Mammary epithelial cell (primary cell): ENCODE measurements around the gene BSND.

Source experiments
- EZH2 ChIP-seq: IDR thresholded peaks from 2 replicates; pipeline ENCODE4 v1.6.1; 2012; ENCODE audit warnings: low read length, inconsistent platforms, borderline replicate concordance
- TF ChIP-seq, protein P1 (sequence below), 2 donors: IDR thresholded peaks in 1 of 2; conservative IDR thresholded peaks in 1 of 2; 2 replicates each; pipeline ENCODE4 v1.5.1; 2011 to 2012; ENCODE audit warnings: inconsistent platforms in 2 of 2, low read length in 2 of 2, mild to moderate bottlenecking in 2 of 2, control low read depth in 1 of 2, low read depth in 1 of 2; ENCODE audit not compliant: insufficient read depth in 1 of 2; ENCODE audit errors: extremely low read depth in 1 of 2

DNA sequence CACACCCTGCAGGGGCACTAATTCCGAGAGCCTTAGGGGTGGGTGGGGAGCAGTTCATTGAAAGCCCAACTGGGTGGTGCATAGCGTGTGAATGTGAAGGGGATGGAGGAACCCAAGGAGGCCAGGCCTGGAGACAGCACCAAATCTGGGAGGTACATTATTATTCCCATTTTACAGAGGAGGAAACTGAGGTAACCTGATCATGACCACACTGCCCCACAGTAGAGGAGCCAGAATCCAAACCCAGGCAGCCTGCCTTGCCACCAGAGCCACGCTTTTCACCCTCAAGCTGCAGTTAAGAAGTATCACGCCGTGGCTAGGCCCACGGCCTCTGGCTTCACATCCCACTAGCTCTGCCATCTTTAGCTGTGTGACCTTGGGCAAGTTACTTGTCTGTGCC, 633 bp upstream of the BSND start:
- TF ChIP-seq, protein P1, sequence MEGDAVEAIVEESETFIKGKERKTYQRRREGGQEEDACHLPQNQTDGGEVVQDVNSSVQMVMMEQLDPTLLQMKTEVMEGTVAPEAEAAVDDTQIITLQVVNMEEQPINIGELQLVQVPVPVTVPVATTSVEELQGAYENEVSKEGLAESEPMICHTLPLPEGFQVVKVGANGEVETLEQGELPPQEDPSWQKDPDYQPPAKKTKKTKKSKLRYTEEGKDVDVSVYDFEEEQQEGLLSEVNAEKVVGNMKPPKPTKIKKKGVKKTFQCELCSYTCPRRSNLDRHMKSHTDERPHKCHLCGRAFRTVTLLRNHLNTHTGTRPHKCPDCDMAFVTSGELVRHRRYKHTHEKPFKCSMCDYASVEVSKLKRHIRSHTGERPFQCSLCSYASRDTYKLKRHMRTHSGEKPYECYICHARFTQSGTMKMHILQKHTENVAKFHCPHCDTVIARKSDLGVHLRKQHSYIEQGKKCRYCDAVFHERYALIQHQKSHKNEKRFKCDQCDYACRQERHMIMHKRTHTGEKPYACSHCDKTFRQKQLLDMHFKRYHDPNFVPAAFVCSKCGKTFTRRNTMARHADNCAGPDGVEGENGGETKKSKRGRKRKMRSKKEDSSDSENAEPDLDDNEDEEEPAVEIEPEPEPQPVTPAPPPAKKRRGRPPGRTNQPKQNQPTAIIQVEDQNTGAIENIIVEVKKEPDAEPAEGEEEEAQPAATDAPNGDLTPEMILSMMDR (conservative IDR thresholded peaks at IDR 0.05 in 1 of 2, IDR thresholded peaks at IDR 0.05 in 1 of 2; ENCODE audit: extremely low read depth in 1 of 2, insufficient read depth in 1 of 2, low read depth in 1 of 2, low read length in 2 of 2) = no peak
- no peak for TF ChIP-seq EZH2
